Neural cell (in vitro differentiated cells): ENCODE results near the gene GALNT3.

Experiments
- CTCF ChIP-seq: fragments of 450-650 bp; IDR thresholded peaks from 2 replicates; pipeline ENCODE4 v1.5.1; 2014; ENCODE audit warnings: antibody characterized with exemption, mild to moderate bottlenecking, moderate library complexity; ENCODE audit not compliant: poor library complexity, severe bottlenecking
- EP300 ChIP-seq: fragments of 450-650 bp; conservative IDR thresholded peaks from 2 replicates; pipeline ENCODE4 v1.6.1; 2014; ENCODE audit warnings: antibody characterized with exemption, mild to moderate bottlenecking, moderate library complexity; ENCODE audit not compliant: poor library complexity, severe bottlenecking
- EZH2 ChIP-seq: fragments of 200-600, 300-800 bp; shearing (Covaris generic), sonication (generic); IDR thresholded peaks from 2 replicates; pipeline ENCODE4 v1.6.1; 2014; ENCODE audit warnings: antibody characterized with exemption, low read length, borderline replicate concordance, mild to moderate bottlenecking; ENCODE audit not compliant: insufficient read depth, poor library complexity, severe bottlenecking
- MXI1 ChIP-seq: fragments of 450-650 bp; conservative IDR thresholded peaks from 2 replicates; pipeline ENCODE4 v1.6.1; 2014; ENCODE audit warnings: antibody characterized with exemption, mild to moderate bottlenecking; ENCODE audit not compliant: poor library complexity, severe bottlenecking
- POLR2AphosphoS5 ChIP-seq: IDR thresholded peaks from 2 replicates; pipeline ENCODE4 v1.6.1; 2012
- REST ChIP-seq: IDR thresholded peaks from 2 replicates; pipeline ENCODE4 v1.6.1; 2012; ENCODE audit warnings: borderline replicate concordance

- TF ChIP-seq CTCF: no peak
- no peak for TF ChIP-seq POLR2AphosphoS5
- no peak for TF ChIP-seq EP300
- no peak for TF ChIP-seq REST
- no peak for TF ChIP-seq EZH2
- no peak for TF ChIP-seq MXI1
Measured at GRCh38 chr2:165725421-165725820, 68.6 kb downstream of the GALNT3 start.
